Right lobe of liver (tissue), 6 donors: ENCODE measurements around the gene CCR2. TPM values are rescaled to one million over a fixed set of nuclear protein-coding genes. Genes with fewer than 3 reads are reported as not detected.
"Not testable (repeated sequence)": the region's sequence is repeated elsewhere in the genome, so short reads cannot be mapped to it uniquely, and the experiment has no call there.

Experiments used
- ATAC-seq, 4 donors: fragments of 200-7000 bp; cut with Tn5 transposase; one replicate each; pipeline ENCODE4 v1.9.1; 2020; ENCODE audit warnings: mild to moderate bottlenecking in 4 of 4, moderate library complexity in 4 of 4
- DNase-seq, 3 donors: peaks; one replicate each; pipeline ENCODE4 v3.0.0-alpha.2; 2020
- H3K27ac ChIP-seq, 3 donors: fragments of 200-600 bp; one replicate each; pipeline ENCODE4 v1.8.0; 2022
- H3K27me3 ChIP-seq, 2 donors: fragments of 200-600 bp; one replicate each; pipeline ENCODE4 v1.8.0; 2022
- H3K36me3 ChIP-seq, 4 donors: fragments of 200-600 bp; sonication (generic) in 1 of 4; one replicate each; pipeline versions ENCODE4 v1.5.1 to v1.8.0; 2017 to 2022; ENCODE audit warnings: control low read depth in 1 of 4
- H3K4me1 ChIP-seq, 4 donors: fragments of 200-600 bp; sonication (generic) in 1 of 4; one replicate each; pipeline versions ENCODE4 v1.5.1 to v1.8.0; 2017 to 2022; ENCODE audit warnings: control low read depth in 1 of 4
- H3K4me3 ChIP-seq, 3 donors: fragments of 200-600 bp; one replicate each; pipeline ENCODE4 v1.8.0; 2022
- H3K9me3 ChIP-seq, 4 donors: fragments of 200-600 bp; sonication (generic) in 1 of 4; one replicate each; pipeline versions ENCODE4 v1.5.1 to v1.8.0; 2017 to 2022; ENCODE audit warnings: control low read depth in 1 of 4
- CTCF ChIP-seq, 4 donors: fragments of 200-600 bp in 3 of 4; fragments of 450-650 bp in 1 of 4; IDR thresholded peaks; one replicate each; pipeline versions ENCODE4 v1.5.1 to v1.8.0; 2016 to 2022; ENCODE audit warnings: antibody characterized with exemption in 4 of 4, mild to moderate bottlenecking in 2 of 4
- POLR2A ChIP-seq: fragments of 450-650 bp; IDR thresholded peaks from one replicate; pipeline ENCODE4 v1.6.1; 2017; ENCODE audit warnings: antibody characterized with exemption, mild to moderate bottlenecking
- WGBS: methylation state at CpG from one replicate; pipeline ENCODE4 v1.1.6; 2018; ENCODE audit warnings: low coverage, low lambda C conversion rate; ENCODE audit not compliant: insufficient coverage; ENCODE audit errors: missing lambda C conversion rate; 5-methylcytosine and 5-hydroxymethylcytosine counted together
- intact Hi-C, 2 donors: fragments of 100-400 bp; cut with DNase I; formaldehyde crosslinking; loops; one replicate each; pipeline versions ENCODE4 v1.11.2 to v1.14.1; 2022
- total RNA-seq, 6 experiments: library from RNA; depleted of rRNA in 2 of 6; stranded (reverse); fragments of >200 nt in 2 of 6; fragmentation: NEBNext Ultra II Directional in 3 of 6; extraction: Animal tissue kit (Norgen Biotek cat#: 25700) in 3 of 6; gene quantifications; one replicate each; pipeline versions ENCODE4 v1.1.0 to v1.2.4, GENCODE V29; 2016 to 2023
- donor health status: DM: no; HTN: yes; CAD: no.
- donor health status: DM: no; HTN: no; CAD: no.
- donor health status: DM: no; HTN: no; CAD: no.
- donor health status: DM: no; HTN: yes; CAD: no.
- donor health status: DM: no; HTN: yes; CAD: no.

CCR2 gene
- total RNA-seq, 6 experiments from 2014 or later = 0.66 to 1.5 (median 0.92) TPM

GRCh38 chr3:46318207-46318927, 35.5 kb upstream of the CCR2 start:
- no peak overlapping the region for H3K4me3 ChIP-seq
- ATAC-seq = no peak
- peaks cover 0 to 4% of the 10 kb centered on the region in 2 donors for H3K27me3 ChIP-seq
- no peaks in the 10 kb centered on the region for H3K9me3 ChIP-seq
- no peak overlapping the region for H3K27ac ChIP-seq
- no peaks in the 10 kb centered on the region for H3K36me3 ChIP-seq
- WGBS = 50% methylated on average over 2 of the region's 3 CpGs
- TF ChIP-seq CTCF (IDR thresholded peaks at IDR 0.05) (no peak), POLR2A (no peak)
- H3K4me1 ChIP-seq = no peaks in the 10 kb centered on the region
- no peak for DNase-seq
- intact Hi-C loops = no loop called here

DNA sequence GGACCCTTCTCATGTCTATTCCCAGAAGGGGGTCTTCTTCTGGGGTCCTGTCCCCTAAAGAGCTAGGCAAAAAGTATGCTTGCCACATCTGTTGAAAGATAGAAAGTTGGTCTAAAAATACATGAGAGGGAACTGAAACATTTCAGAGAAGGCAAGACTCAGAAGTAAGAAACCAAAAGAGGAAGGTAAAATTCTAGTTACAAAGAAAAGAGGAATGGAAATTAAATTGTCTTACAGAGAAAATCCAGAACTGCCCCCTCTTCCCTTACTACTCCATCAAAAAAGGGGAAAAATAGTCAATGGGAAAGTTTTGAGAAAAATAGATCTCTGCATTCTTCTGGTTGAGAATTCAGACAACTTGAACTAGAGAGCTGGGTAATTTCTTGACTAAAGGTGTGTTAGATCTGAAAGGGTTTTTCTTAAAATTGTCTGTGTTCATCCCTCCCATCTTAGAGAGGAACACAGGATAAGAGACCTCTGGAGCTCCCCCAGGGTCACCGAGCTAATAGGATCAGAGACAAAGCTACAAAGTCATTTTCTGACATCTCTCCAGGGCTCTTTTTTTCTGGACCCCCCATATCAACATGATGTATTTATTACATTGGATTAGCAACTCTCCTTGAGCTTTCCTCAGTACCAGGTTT, 32.3 kb upstream of the CCR2 start:
- Histone ChIP-seq H3K9me3 (no peaks in the 10 kb centered on the region), H3K27ac (no peak overlapping the region), H3K4me1 (no peaks in the 10 kb centered on the region), H3K36me3 (no peaks in the 10 kb centered on the region), H3K27me3 (peaks cover 0 to 4% of the 10 kb centered on the region in 2 donors), H3K4me3 (no peak overlapping the region)
- DNase-seq (no peak), ATAC-seq (no peak)
- TF ChIP-seq POLR2A (no peak), CTCF (IDR thresholded peaks at IDR 0.05) (no peak)
- 50% methylated on average over 1 of the region's 1 CpG for WGBS
- intact Hi-C loops = no loop called here

GRCh38 chr3:46324036-46324435, 29.9 kb upstream of the CCR2 start:
- Histone ChIP-seq H3K4me3 (no peak overlapping the region), H3K36me3 (no peaks in the 10 kb centered on the region), H3K27ac (no peak overlapping the region), H3K9me3 (no peaks in the 10 kb centered on the region), H3K27me3 (peaks cover 0 to 4% of the 10 kb centered on the region in 2 donors), H3K4me1 (no peaks in the 10 kb centered on the region)
- intact Hi-C loops = no loop called here
- ATAC-seq = no peak
- no peak for DNase-seq
- WGBS = 41% methylated on average over 2 of the region's 2 CpGs
- TF ChIP-seq POLR2A (no peak), CTCF (IDR thresholded peaks at IDR 0.05) (no peak)

GRCh38 chr3:46325645-46326300, 28.1 kb upstream of the CCR2 start:
- no peak for ATAC-seq
- Histone ChIP-seq H3K4me3 (no peak overlapping the region), H3K27me3 (no peaks in the 10 kb centered on the region), H3K27ac (no peak overlapping the region), H3K9me3 (no peaks in the 10 kb centered on the region), H3K4me1 (no peaks in the 10 kb centered on the region), H3K36me3 (no peaks in the 10 kb centered on the region)
- intact Hi-C loops = no loop called here
- TF ChIP-seq POLR2A = no peak
- no peak for TF ChIP-seq CTCF (IDR thresholded peaks at IDR 0.05)
- no CpG with 5 or more reads among the region's 1 CpG for WGBS
- no peak for DNase-seq

DNA sequence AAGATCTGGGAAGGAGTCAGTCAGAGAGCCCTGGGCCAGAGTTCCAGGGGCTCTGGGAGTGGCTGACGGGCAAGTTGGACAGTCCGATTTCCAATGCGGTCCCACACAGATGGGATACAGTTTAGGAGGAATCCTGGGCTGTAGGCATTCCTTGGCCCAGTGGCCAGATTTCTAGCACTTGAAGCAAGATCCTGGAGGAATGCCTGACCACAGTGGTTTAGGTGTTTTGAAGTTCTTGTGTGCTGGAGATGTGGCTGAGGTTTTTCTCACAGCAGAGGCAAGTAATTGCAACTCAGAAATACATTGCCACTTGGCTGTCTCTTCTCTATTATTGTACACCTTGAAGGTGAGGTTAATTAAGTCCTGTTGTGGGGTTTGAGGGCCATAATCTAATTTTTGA, 23.2 kb upstream of the CCR2 start:
- H3K27ac ChIP-seq, H3K36me3 ChIP-seq, H3K9me3 ChIP-seq, ATAC-seq, DNase-seq, H3K4me3 ChIP-seq, intact Hi-C loops, H3K27me3 ChIP-seq, H3K4me1 ChIP-seq: not testable (repeated sequence)
- no CpG with 5 or more reads among the region's 3 CpGs for WGBS
